GM19025 (cell line): ENCODE results near the gene C1orf198.
"Not testable (repeated sequence)": the region's sequence is repeated elsewhere in the genome, so short reads cannot be mapped to it uniquely, and the experiment has no call there.

Experiments used
- ATAC-seq: cut with Tn5 transposase; IDR thresholded peaks from one replicate; pipeline ENCODE4 v1.9.1; 2021; ENCODE audit warnings: mild to moderate bottlenecking, low read depth, moderate library complexity; ENCODE audit not compliant: unreplicated experiment

Gene C1orf198

DNA sequence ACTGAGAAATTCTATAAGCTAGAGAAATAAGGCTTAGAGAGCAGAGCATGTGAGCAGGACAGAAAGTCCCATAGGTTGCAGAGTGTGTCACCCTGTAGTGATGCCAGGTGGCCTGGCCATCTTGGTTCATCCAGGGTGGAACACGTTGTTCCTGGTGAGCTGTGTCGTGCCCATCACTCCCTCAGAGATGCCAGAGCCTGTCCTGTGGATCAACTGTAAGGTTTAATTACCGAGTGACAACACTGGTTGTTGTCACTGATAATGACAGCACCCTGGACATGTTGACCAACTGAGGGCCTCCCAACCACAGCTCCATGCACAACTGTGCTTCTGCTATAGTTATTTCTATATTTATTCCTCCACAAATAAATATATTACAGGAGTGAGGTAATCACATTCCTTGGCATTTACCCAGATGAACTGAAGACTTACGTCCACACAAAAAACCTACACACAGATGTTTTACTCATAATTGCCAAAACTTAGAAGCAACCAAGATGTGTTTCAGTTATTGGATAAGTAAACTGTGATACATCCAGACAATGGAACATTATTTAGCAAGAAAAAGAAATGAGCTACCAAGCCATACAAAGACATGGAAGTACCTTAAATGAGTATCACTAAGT, 6.2 kb downstream of the C1orf198 start:
- ATAC-seq, result no peak

GRCh38 chr1:230861489-230861888, 6.8 kb downstream of the C1orf198 start:
- no peak for ATAC-seq

DNA sequence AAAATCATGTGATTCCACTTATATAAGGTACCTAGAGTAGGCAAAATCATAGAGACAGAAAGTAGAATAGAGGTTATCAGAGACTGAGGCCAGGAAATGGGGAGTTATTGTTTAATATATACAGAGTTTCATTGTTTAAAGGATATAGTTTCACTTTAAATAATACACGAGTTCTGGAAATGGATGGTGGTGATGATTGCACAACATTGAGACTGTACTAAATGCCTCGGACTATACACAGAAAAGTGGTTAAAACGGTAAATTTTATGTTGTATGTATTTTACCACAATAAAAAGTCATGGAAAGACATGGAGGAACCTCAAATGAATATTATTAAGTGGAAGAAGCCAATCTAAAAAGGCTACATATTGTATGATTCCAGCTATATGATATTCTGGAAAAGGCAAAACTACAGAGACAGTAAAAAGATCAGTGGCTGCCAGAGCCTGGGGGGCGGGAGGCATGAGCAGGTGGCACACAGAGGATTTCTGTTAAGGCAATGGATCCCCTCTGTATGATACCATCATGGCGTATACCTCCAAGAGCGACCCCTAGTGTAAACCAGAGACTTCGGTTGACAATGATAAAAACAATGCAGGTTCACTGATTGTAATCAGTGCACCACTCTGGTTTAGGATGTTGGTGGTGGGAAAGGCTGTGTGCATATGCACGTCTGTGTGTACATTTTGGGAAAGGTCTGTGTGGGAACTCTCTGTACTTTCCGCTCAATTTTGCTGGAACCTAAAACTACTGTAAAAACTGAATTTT, 7.5 kb downstream of the C1orf198 start:
- no peak for ATAC-seq

DNA sequence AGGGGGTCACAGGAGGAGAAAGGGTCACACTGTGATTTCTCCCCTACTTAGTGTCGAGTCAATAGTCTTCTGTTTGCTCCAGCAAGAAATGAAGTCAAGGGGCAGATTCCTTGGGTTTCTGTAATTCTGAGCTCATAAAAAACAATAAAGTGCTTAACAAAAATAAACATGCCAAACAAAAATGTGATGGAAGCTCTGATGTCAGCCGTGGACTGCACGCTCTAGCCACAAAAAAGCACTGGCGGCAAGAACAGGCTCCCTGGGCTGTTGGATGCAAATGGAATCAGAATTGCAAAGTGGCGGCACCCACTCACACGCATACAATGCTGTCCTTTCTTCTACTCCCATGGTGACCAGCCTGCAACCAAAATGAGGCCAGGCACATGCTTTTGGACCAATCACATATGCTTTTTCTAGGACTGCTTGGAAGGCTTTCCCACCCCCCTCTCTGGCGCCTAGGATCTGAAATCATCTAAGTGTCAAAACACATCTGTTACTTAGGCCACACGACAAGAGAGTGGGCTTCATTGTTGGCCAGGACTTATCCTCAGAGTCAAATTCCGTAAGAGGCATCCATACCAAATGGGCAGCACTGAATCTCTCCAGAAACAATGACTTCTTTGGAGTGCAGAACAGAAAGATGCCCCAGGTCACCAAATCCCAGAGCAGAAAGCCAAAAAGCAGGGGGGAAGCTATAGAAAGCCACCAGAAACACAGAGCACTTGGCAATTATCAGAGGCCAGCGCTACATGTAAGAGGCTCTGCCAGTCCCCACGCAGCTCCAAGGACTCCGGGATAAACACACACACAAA, 9.2 kb downstream of the C1orf198 start:
- no peak for ATAC-seq

- no peak for ATAC-seq
Observed at GRCh38 chr1:230858236-230858820, 10.0 kb downstream of the C1orf198 start.

DNA sequence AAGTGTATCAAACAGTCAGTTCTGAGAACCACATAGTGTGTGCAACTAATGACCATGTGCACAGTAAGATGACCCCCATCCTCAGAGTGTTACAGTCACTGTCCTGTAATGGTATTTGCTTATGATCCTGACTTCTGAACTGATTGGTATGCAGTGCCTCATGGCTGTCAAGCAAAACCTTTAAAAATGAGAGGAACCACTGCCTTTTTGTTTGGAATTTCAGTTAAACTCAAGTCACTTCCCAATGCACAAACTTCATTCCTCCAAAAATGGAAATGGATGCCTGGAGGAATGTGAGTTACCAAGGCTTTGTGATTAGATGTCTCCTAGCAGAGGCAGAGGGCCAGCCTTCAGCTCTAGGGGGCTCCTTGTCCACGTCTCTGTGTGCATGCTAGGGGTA, 10.5 kb downstream of the C1orf198 start:
- ATAC-seq, result no peak

DNA sequence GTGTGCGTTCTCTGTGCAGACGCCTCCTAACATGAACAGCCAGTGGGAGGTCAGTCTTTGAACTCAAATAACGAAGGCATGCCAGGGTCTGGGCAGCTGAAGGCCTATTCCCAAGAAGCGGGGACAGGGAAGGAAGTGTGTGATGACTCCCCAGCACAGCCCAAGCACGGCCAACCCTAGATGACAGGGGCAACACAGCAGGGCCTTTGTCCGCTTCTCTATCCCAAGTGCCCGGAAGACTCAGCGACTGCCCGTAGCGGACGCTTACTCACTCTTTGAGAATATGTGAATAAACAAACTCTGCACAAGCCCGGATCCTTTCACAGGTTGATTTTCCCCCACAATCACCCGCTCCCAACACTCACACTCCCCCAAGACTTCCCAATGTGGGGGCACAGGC, 11.2 kb downstream of the C1orf198 start:
- no peak for ATAC-seq

- ATAC-seq, result no peak
Observed at GRCh38 chr1:230855886-230856285, 12.4 kb downstream of the C1orf198 start.

DNA sequence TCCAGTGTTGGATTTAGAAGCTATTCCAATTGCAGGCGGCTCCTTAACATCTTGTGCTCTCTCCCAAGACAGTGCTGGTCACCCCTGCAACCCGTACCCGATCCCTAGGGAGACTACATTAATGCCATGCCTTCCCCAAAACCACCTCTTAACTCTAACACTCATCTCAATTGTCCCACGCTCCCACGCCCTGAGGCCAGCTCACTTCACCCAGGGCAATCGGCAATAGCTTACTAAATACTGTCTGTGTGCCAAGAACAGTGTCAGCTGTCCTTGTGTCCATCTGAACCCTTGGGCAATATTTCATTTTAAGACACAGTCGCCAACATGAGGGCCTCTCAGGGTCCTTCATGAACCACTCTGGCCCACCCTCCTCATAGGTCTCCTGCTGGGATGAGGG, 13.9 kb downstream of the C1orf198 start:
- no peak for ATAC-seq

DNA sequence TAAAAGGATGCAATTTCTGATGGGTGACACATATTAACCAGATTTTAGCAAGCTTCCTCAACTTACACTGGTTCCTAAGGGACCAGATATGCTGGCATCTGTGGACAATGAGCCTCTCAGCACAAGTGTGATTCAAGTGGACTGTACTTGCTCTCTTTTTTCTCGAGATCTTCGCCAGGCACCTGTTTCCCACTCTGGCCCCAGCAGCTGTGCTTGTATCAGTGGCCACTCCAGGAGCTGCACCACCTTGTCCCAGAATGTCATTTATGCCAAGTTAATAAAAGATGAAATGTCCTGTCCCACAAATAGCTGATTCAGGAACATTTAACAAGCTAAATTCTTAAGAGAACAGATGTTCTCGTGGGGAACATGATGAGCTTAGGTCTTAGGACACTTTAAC, 14.6 kb downstream of the C1orf198 start:
- no peak for ATAC-seq

DNA sequence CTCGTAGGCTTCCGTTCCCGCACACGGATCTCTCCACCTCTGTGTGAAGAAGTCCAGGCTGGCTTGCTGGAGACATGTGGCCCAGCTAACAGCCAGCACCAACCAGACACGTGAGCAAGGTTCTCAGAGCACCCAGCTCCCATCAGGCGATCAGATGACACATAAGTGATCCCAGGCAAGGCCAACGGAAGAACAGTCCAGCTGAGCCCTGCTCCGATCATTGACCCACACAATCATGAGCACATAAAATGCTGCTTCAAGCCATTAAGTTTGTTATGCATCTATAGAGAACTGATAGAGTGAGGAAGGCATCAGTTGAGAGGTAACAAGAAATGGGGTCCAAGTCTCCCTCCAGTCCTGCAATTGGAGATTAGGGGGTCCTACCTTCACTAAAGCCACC, 15.4 kb downstream of the C1orf198 start:
- ATAC-seq, result no peak

GRCh38 chr1:230851291-230851691, 17.0 kb downstream of the C1orf198 start:
- ATAC-seq, result no peak

GRCh38 chr1:230850547-230850946, 17.8 kb downstream of the C1orf198 start:
- no peak for ATAC-seq

DNA sequence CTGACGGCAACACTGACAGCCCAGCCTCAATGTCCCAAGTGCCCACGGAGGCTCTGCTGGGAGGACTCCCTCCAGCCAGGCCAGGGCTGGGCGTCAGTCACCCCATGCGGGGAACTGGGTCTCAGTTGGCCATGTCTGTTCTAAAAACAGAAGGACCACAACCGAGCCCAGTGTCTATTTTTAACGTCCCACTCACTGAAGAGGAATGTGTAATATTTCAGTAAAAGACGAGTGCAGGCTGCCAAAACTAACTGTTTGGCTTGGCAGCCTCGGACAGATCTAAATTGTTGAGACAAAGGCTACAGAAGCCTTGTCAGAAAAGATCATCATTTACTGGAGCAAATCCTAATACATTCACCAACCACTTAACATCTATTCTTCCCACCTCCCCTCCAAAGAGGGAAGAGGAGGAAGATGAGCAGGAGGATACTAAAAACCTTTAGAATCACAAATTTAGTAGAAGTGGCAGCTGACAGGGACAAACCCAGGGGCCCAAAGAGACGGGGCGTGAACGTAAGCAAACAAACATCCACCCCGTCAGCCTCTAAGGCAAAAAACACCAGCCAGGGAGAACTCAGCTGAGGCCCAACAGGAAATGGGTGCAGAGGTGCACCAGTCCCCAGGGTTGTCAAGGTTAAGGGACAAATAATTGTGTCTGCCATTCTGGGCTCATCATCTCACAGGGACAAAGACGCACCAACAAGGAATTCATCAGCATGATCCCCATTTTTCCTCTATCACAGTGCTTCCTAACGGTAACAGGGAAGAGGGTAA, 18.7 kb downstream of the C1orf198 start:
- no peak for ATAC-seq

- ATAC-seq, result no peak
Observed at GRCh38 chr1:230848235-230848634, 20.1 kb downstream of the C1orf198 start.

DNA sequence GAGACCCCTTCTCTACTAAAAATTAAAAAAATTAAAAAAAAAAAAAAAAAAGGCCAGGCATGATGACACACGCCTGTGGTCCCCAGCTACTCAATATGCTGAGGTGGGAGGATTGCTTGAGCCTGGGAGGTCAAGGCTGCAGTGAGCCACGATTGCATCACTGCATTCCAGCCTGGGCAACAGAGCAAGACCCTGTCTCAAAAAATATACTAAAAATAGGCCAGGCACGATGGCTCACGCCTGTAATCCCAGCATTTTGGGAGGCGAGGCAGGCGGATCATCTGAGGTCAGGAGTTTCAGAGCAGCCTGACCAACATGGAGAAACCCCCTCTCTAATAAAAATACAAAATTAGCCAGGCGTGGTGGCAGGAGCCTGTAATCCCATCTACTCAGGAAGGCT, 23.1 kb downstream of the C1orf198 start:
- ATAC-seq, result not testable (repeated sequence)

DNA sequence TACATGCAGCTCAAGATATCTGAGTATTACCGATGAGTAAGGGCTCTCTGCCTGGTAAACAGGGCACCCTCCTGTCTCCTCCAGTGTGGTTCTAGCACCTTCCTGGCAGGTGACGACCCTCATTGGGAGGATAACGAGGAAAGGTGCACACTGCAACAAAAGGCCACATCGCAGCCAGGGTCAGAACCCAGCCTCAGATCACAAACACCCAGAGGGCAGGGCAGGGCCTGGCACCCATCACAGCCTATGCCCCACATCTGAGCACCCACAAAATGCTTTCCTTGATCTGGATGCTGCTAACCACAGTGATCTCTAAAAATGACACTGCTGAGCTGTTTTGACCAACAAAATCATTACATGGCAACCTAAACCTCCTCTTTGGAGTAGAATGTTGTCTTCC, 23.8 kb downstream of the C1orf198 start:
- ATAC-seq, result no peak

- ATAC-seq, result no peak
Observed at GRCh38 chr1:230843503-230844309, 24.6 kb downstream of the C1orf198 start.

GRCh38 chr1:230842801-230843200, 25.5 kb downstream of the C1orf198 start:
- no peak for ATAC-seq

- no peak for ATAC-seq
Observed at GRCh38 chr1:230839173-230839572, 29.1 kb downstream of the C1orf198 start.
